Stimulated activated CD8-positive, alpha-beta memory T cell treated with anti-CD3 and anti-CD28 coated beads, Interleukin-15, amount 100 ng/mL, for 4 hours (primary cell): ENCODE measurements around the gene CPXM2.

ENCODE experiments used
- DNase-seq, 2 donors: peaks; one replicate each; pipeline ENCODE4 v3.0.0-alpha.2; 2020; ENCODE audit warnings: low read depth in 2 of 2

CPXM2 gene

DNA sequence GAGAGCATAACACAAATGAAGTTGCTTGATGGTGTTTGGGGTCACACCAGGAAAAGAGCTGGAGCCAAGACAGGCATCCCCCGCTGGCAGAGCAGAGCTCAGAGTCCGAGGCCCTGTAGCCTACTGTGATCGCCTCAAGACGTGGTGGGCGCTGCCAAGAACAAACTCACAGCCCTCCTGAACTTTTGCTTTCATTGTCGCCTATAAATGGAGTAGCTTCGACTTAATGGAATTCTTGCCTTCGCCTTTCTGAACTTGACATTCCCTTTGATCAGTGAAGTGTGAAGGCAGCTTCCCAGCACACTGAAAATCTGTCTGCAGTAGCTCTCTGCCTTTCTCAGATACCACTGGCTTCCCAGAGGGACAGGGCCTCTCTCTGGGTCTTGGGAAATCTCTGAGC, 21.3 kb downstream of the CPXM2 start:
- no peak for DNase-seq

DNA sequence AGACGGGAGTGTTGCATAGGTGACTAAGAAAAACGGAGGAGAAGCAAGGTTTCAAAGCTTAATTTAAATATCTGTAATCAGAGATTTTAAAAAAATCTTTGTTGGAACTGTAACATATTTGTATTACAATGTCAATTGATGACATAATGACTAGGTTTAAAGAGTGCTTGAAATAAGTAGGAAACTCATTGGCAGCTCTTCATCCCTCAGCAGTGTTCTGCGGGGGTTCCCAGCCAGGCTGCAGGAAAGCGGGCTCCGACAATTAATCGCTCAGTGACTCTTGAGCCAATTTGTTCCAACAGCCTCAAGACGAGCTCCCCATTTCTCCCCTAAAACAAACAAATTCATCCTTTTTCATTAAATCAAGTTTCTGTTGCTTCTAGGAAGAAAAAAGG, 22.6 kb downstream of the CPXM2 start:
- DNase-seq: no peak

GRCh38 chr10:123868038-123869019, 23.3 kb downstream of the CPXM2 start:
- DNase-seq: no peak

DNA sequence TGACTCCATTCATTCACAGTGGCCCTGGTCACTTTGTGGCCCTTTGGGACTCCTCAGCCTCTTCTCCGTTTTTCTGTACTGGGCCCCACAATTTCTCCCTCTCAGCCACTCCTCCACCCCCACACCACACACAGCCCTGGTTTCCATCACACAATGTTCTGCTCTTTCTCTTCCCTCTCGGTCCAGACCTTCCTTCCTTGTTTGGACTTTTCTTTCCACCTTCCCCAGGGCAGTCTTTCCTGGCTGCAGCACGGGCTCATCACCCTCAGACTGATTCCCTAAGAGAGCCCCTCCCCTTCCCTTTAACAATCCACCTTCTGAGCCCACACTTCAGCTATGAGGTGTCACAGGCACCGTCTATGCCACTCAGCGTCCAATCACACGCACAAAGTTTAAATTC, 25.7 kb downstream of the CPXM2 start:
- no peak for DNase-seq

GRCh38 chr10:123865350-123865749, 26.3 kb downstream of the CPXM2 start:
- DNase-seq: no peak

- no peak for DNase-seq
These were observed 26.7 kb downstream of the CPXM2 start for GRCh38 chr10:123864923-123865322.

DNA sequence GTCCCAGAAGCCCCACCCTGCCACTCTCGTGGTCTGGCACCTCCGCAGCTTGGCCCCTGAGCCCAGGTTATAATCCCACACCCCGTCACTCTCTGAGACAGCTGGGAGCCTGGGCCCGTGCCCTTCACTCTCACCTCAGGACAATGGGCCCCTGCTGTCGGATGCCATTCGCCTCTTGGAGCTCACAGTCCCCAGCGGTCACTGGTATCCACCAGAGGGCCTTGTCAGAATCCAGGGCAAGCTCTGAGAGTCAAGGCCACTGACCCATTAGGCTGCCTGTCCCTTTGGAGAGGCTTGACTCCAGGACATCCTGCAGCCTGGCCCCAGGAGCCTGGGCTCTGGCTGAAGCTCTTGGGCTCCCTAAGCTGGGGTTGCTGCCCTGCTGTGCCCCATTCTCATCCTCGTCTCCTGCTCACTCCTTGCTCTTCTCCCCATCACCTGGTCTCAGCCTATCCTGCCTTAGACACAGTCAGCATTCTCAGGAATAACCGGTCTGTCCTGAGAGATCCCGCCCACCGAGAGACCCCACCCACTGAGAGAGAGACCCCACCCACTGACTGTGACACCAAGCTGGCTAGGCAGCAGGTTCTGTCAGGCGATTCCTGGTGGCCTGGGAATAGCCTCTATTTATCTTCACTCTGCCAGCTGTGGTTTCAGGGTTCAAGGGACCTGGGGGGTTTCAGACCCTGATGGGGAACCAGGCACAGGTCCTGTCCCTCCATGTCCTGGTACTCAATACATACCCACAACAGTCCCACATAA, 27.7 kb downstream of the CPXM2 start:
- DNase-seq: no peak

DNA sequence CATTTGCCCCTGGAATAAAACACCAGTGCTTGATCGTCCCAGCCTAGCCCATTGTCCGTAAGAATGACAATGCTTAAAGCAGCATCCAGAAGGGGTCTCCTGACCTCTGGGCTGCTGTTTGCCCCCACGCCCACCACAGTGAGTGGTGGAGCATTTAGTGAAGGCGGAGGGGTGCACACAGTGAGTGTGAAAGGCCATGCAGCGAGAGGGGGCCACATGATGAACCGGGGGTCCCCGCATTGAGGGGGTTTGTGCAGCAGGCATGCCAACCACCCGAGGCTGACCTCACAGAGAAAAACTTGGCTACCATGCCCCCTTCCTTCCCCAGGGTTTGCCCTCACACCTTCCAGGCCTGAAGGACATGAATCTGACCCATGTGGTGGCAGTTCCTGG, 28.4 kb downstream of the CPXM2 start:
- no peak for DNase-seq

DNA sequence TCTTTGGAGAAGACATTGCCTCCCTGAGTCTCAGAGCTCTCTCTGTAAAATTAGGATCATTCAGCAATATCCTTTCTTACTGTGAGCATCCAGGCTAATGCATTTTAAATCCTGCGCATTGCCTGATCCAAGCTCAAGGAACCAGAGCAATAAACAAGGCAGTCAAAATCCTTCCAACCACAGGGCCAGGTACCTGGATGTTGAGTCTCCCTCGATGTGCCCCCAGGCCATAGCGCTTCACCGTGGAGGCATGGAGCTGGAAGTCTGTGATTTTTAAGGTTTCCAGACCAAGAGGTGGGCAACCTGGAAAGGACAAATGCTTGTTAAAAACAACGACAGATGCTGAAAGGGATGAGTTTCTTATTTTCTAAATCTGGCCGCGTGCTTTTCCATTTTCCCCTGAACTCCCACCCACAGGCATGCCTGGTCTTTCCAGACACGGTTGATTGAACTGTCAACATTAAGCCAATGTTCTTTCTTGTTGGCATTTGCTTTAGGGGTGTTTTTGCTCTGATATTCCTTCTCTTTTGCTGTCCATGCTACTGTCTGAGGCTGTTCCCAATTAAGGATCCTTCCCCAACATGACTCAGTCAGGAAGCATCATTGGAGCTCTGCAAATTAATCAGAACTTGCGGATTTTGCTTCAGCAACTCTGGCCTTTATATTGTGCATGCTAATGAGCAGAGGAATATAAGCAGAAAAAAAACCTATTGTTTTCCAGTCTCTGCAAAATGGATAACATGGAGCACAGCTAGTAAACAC, 29.0 kb downstream of the CPXM2 start:
- DNase-seq: no peak

- DNase-seq: no peak
These were observed 30.8 kb downstream of the CPXM2 start for GRCh38 chr10:123860856-123861255.

GRCh38 chr10:123860209-123860608, 31.4 kb downstream of the CPXM2 start:
- DNase-seq: no peak

- DNase-seq: no peak
These were observed 32.0 kb downstream of the CPXM2 start for GRCh38 chr10:123859653-123860050.

- DNase-seq: no peak
These were observed 32.5 kb downstream of the CPXM2 start for GRCh38 chr10:123858907-123859652.

- no peak for DNase-seq
These were observed 33.4 kb downstream of the CPXM2 start for GRCh38 chr10:123858077-123858681.

DNA sequence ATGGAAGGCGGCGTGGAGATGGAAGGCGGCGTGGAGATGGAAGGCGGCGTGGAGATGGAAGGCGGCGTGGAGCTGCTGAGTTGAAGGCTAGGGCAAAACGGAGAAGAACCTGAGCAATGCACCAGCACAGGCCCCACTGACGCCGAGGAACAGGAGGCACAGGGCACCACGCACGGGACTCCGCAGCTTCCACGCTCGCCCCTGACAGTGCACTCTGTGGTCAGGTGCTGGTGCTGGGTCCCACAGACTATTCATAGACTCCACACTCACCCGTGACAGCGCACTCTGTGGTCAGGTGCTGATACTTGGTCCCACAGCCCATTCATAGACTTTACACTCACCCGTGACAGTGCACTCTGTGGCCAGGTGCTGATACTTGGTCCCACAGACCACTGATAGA, 34.0 kb downstream of the CPXM2 start:
- no peak for DNase-seq

GRCh38 chr10:123855008-123855684, 36.5 kb downstream of the CPXM2 start:
- no peak for DNase-seq

GRCh38 chr10:123854498-123854897, 37.1 kb downstream of the CPXM2 start:
- DNase-seq: no peak

GRCh38 chr10:123854003-123854402, 37.6 kb downstream of the CPXM2 start:
- DNase-seq: no peak

- DNase-seq: no peak
These were observed 39.1 kb downstream of the CPXM2 start for GRCh38 chr10:123852411-123852951.
